Measurements from ENCODE around the gene IFNA1. TPM values are rescaled to one million over a fixed set of nuclear protein-coding genes. Genes with fewer than 3 reads are reported as not detected.

Gene IFNA1
- total and polyA plus RNA-seq, 8 donors = not detected

DNA sequence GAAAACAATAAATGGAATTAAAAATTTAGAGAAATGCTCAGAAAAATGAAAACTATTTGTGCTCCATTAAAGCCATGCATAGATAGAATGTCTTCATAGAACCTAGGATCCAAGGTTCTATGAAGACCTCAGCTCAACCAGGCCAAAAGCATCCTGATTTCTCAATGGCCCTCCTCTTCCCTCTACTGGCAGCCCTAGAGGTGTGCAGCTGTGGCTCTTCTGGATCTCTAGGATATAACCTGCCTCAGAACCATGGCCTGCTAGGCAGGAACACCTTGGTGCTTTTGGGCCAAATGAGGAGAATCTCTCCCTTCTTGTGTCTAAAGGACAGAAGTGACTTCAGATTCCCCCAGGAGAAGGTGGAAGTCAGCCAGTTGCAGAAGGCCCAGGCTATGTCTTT is 15.1 kb downstream of the IFNA1 start:
- Histone ChIP-seq H3K36me3 (no peaks in the 10 kb centered on the region), H3K4me1 (no peaks in the 10 kb centered on the region), H3K9me3 (no peaks in the 10 kb centered on the region), H3K27me3 (no peaks in the 10 kb centered on the region), H3K4me3 (no peak overlapping the region), H3K27ac (no peak overlapping the region)
- TF ChIP-seq CTCF (IDR thresholded peaks at IDR 0.05) = peak; percentile 34 to 38
- intact Hi-C loops (cut with DNase I) = no loop called here
- peak; percentile 68 for ATAC-seq
- DNase-seq = peak in 1 of 4 donors; percentile 7

- no peak overlapping the region for H3K27ac ChIP-seq
- H3K36me3 ChIP-seq = no peaks in the 10 kb centered on the region
- intact Hi-C loops (cut with DNase I) = loop anchor here in 1 of 2 donors (10.0 kb wide), 1 partner anchor 323 kb away; no protein-coding TSS in a partner anchor
- DNase-seq (no peak), ATAC-seq (no peak)
- H3K9me3 ChIP-seq = peaks cover 0 to 4% of the 10 kb centered on the region in 2 donors
- H3K27me3 ChIP-seq = no peaks in the 10 kb centered on the region
- no peaks in the 10 kb centered on the region for H3K4me1 ChIP-seq
- no peak for TF ChIP-seq CTCF (IDR thresholded peaks at IDR 0.05)
- no peak overlapping the region for H3K4me3 ChIP-seq
Measured at GRCh38 chr9:21461377-21461776, 21.1 kb downstream of the IFNA1 start.

GRCh38 chr9:21465138-21465537 is 24.9 kb downstream of the IFNA1 start:
- intact Hi-C loops (cut with DNase I) = loop anchor here in 1 of 2 donors (10.0 kb wide), 1 partner anchor 320 kb away; no protein-coding TSS in a partner anchor
- Histone ChIP-seq H3K4me1 (no peaks in the 10 kb centered on the region), H3K36me3 (no peaks in the 10 kb centered on the region), H3K27ac (no peak overlapping the region), H3K9me3 (peaks cover 0 to 4% of the 10 kb centered on the region in 2 donors), H3K4me3 (no peak overlapping the region), H3K27me3 (no peaks in the 10 kb centered on the region)
- DNase-seq (no peak), ATAC-seq (no peak)
- TF ChIP-seq CTCF (IDR thresholded peaks at IDR 0.05) = no peak

DNA sequence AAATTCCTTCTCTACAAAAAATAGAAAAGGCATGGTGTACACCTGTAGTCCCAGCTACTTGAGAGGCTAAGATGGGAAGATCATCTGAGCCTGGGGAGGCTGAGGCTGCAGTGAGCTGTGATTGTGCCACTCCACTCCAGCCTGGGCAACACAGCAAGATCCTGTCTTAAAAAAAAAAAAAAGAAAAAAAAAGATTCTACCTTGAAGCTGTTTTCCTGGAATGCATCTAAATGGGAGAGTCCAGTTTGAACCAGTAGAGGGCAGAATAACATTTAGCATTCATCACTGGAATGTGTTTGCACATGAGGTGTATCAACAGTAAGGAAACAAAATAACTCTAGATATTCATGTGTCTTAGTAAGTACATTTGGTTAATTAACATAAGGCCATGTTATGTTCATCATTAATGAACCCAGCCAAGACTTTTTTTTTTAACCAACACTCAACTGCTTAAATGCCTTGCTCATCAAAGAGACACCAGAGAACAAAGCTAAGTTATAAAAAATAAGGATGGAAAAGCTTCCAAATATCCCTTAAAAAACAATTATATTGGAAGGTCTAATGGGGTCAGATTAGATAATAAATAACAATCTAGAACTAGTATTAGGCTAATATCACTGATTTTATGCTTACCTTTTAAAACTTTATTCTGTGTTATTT is 25.8 kb downstream of the IFNA1 start:
- Histone ChIP-seq H3K4me1 (no peaks in the 10 kb centered on the region), H3K4me3 (no peak overlapping the region), H3K9me3 (peaks cover 0 to 4% of the 10 kb centered on the region in 2 donors), H3K27me3 (no peaks in the 10 kb centered on the region), H3K27ac (no peak overlapping the region), H3K36me3 (no peaks in the 10 kb centered on the region)
- peak; percentile 84 for ATAC-seq
- DNase-seq = peak in 2 of 4 donors; percentile 3 to 26
- TF ChIP-seq CTCF (IDR thresholded peaks at IDR 0.05) = peak; percentile 61 to 64
- intact Hi-C loops (cut with DNase I) = loop anchor here in 1 of 2 donors (10.0 kb wide), 1 partner anchor 319 kb away; no protein-coding TSS in a partner anchor

GRCh38 chr9:21470126-21470525 is 29.9 kb downstream of the IFNA1 start:
- Histone ChIP-seq H3K36me3 (no peaks in the 10 kb centered on the region), H3K4me3 (no peak overlapping the region), H3K4me1 (no peaks in the 10 kb centered on the region), H3K27ac (no peak overlapping the region), H3K27me3 (peaks cover 0 to 4% of the 10 kb centered on the region in 2 donors), H3K9me3 (no peaks in the 10 kb centered on the region)
- DNase-seq (no peak), ATAC-seq (no peak)
- TF ChIP-seq CTCF (IDR thresholded peaks at IDR 0.05) = no peak
- intact Hi-C loops (cut with DNase I) = no loop called here
